Pericardium fibroblast (primary cell): Measurements from ENCODE around the gene CUEDC1. TPM values are rescaled to one million over a fixed set of nuclear protein-coding genes. Genes with fewer than 3 reads are reported as not detected.

Experiments
- total RNA-seq: library from RNA; depleted of rRNA; stranded (reverse); fragments of >200 nt; gene quantifications from 2 replicates; pipeline ENCODE4 v1.2.3, GENCODE V29; 2015

The CUEDC1 gene
- total RNA-seq: 21.6 and 33.4 TPM in 2 replicates

DNA sequence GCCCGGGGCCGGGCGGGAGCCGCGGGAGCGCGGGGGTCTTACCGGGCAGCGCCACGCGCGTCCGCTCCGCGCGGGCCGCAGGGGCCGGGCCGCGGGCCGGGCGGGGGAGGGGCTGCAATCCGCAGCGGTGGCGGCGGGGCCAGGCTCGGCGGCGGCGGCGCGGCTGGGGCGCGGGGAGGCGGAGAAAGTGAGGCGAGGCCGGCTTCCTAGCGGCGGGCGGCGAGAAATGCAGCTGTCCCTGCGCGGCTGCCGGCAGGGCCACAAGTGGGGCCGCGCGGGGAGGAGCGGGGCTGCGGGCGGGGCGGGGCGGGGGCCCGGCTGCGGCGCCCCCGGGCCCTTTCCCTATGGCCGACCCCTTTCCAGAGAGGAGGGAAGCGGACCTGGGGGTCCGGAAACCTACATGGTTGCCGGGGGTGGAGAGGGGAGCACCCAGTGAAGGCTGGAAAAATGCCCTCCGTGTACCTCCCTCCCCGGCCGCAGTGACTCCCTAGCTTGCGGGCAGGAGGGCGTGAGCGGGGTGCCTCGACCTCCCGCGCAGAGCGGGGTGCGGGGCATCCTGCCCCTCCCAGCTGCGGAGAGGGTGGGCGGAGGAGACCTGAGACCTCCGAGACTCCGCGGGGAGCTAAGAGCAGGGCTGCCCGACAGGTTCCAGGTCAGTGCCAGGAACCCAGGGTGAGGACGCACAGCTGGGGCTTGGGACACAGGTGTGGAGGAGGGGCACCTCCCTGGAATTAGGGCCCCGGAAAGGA, at the start of gene CUEDC1:
Gene CUEDC1, minus strand, starts transcription at position 230 of the 749 bp plus-strand sequence. CDS start 69,848 bp downstream, outside the sequence.

GRCh38 chr17:57987581-57988300, 32.5 kb upstream of the CUEDC1 start, which contains the start of gene VEZF1:
Gene VEZF1 (minus strand): TSS chr17:57988254. CDS start chr17:57988111, 143 bp downstream.

GRCh38 chr17:57849874-57850754, 105.1 kb downstream of the CUEDC1 start, which contains the start of gene MRPS23:
Gene MRPS23 (minus strand): TSS chr17:57850044. CDS start chr17:57850010, 34 bp downstream.

Other genes with a start within 250 kb of the CUEDC1 start
- gene CCDC182, start 210.1 kb downstream of the CUEDC1 start, total RNA-seq: not detected in 2 replicates
- 9.1 and 9.9 TPM in 2 replicates for gene MRPS23, start 105.4 kb downstream of the CUEDC1 start, total RNA-seq
- 31.5 and 44.8 TPM in 2 replicates for gene VEZF1, start 32.8 kb upstream of the CUEDC1 start, total RNA-seq
- 63.1 and 138 TPM in 2 replicates for gene SRSF1, start 51.8 kb upstream of the CUEDC1 start, total RNA-seq
- 9.7 TPM in 2 replicates for gene DYNLL2, start 128.0 kb upstream of the CUEDC1 start, total RNA-seq
- not detected in 2 replicates for gene OR4D1, start 193.0 kb upstream of the CUEDC1 start, total RNA-seq
- not detected in 2 replicates for gene OR4D2, start 211.6 kb upstream of the CUEDC1 start, total RNA-seq
- not detected in 2 replicates for gene EPX, start 237.3 kb upstream of the CUEDC1 start, total RNA-seq